ENCODE data around the gene VEZT. TPM values are rescaled to one million over a fixed set of nuclear protein-coding genes. Genes with fewer than 3 reads are reported as not detected.

Gene VEZT
- total RNA-seq, 1 donor from 2014 or later: 64.2 TPM

GRCh38 chr12:95316798-95317197 lies 99.2 kb downstream of the VEZT start:
- H3K9me3 ChIP-seq: no peaks in the 10 kb centered on the region
- no peak for TF ChIP-seq CTCF (IDR thresholded peaks at IDR 0.05)
- intact Hi-C loops (cut with DNase I): no loop called here
- ATAC-seq (no peak), DNase-seq (no peak)
- peaks cover 12% of the 10 kb centered on the region for H3K4me1 ChIP-seq
- H3K27ac ChIP-seq: no peak overlapping the region
- H3K36me3 ChIP-seq: no peaks in the 10 kb centered on the region
- no peak overlapping the region for H3K4me3 ChIP-seq
- no peaks in the 10 kb centered on the region for H3K27me3 ChIP-seq (ENCODE audit: low read depth)

GRCh38 chr12:95318071-95318545 lies 100.5 kb downstream of the VEZT start:
- no peak for TF ChIP-seq CTCF (IDR thresholded peaks at IDR 0.05)
- DNase-seq (no peak), ATAC-seq (peak; percentile 84 to 90)
- H3K27me3 ChIP-seq (ENCODE audit: low read depth): no peaks in the 10 kb centered on the region
- intact Hi-C loops (cut with DNase I): no loop called here
- H3K4me1 ChIP-seq: peaks cover 21% of the 10 kb centered on the region
- H3K27ac ChIP-seq: peak overlapping the region; percentile 72
- no peak overlapping the region for H3K4me3 ChIP-seq
- H3K9me3 ChIP-seq: no peaks in the 10 kb centered on the region
- no peaks in the 10 kb centered on the region for H3K36me3 ChIP-seq

GRCh38 chr12:95319694-95320331 lies 102.2 kb downstream of the VEZT start:
- intact Hi-C loops (cut with DNase I): no loop called here
- Histone ChIP-seq H3K27ac (peak overlapping the region; percentile 68), H3K9me3 (no peaks in the 10 kb centered on the region), H3K36me3 (no peaks in the 10 kb centered on the region), H3K4me3 (no peak overlapping the region), H3K4me1 (peaks cover 21% of the 10 kb centered on the region), H3K27me3 (ENCODE audit: low read depth) (no peaks in the 10 kb centered on the region)
- DNase-seq (no peak), ATAC-seq (peak; percentile 77 to 86)
- no peak for TF ChIP-seq CTCF (IDR thresholded peaks at IDR 0.05)

- no peak for TF ChIP-seq CTCF (IDR thresholded peaks at IDR 0.05)
- Histone ChIP-seq H3K4me1 (peaks cover 27% of the 10 kb centered on the region), H3K36me3 (no peaks in the 10 kb centered on the region), H3K4me3 (no peak overlapping the region), H3K27ac (no peak overlapping the region), H3K27me3 (ENCODE audit: low read depth) (no peaks in the 10 kb centered on the region), H3K9me3 (no peaks in the 10 kb centered on the region)
- DNase-seq (no peak), ATAC-seq (no peak)
- intact Hi-C loops (cut with DNase I): no loop called here
Measured at GRCh38 chr12:95321516-95322246, 104.1 kb downstream of the VEZT start.

- Histone ChIP-seq H3K4me1 (peaks cover 27% of the 10 kb centered on the region), H3K9me3 (no peaks in the 10 kb centered on the region), H3K27ac (peak overlapping the region; percentile 6), H3K27me3 (ENCODE audit: low read depth) (no peaks in the 10 kb centered on the region), H3K4me3 (no peak overlapping the region), H3K36me3 (no peaks in the 10 kb centered on the region)
- TF ChIP-seq CTCF (IDR thresholded peaks at IDR 0.05): no peak
- no peak for DNase-seq
- intact Hi-C loops (cut with DNase I): no loop called here
- no peak for ATAC-seq
Measured at GRCh38 chr12:95322326-95322725, 104.7 kb downstream of the VEZT start.

All from lower lobe of right lung (tissue), 2 donors.